Activated CD8-positive, alpha-beta memory T cell treated with anti-CD3 and anti-CD28 coated beads for 48 hours (primary cell): ENCODE measurements around the gene CD300LB.
"Not testable (repeated sequence)": the region's sequence is repeated elsewhere in the genome, so short reads cannot be mapped to it uniquely, and the experiment has no call there.

ENCODE experiments used
- DNase-seq, 3 experiments: peaks; one replicate each; pipeline ENCODE4 v3.0.0-alpha.2; 2020; ENCODE audit warnings: low read depth in 2 of 3, low spot score in 2 of 3

CD300LB gene

DNA sequence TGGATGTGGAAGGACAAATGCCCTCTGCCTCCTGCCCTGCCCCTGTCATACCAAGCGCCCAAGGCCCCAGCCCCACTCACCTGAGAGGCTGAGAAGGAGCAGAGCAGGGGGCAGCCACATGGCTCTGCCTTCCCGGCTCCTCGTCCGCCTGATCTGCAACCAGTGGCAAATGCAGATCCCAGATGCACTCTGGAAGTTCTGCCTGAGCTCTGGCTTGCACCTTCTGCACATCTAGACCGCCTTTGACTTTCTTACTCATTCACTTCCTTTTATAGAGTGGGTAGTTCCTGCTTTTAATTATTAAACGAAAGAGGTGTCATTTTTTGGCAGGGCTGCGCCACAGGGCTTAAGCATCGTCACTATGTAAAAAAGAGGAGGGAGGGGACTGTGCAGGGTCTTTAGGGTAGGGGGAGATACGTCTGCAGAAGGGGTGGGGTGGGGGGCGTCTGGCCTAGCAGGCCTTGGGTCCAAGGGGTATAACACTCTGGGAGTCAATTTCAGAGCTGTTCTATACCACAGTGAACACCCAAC lies at the start of gene CD300LB:
TSS of gene CD300LB (minus strand) at position 245 of the 531 bp plus-strand sequence. CDS start at position 120, 125 bp downstream.
- DNase-seq = no peak

DNA sequence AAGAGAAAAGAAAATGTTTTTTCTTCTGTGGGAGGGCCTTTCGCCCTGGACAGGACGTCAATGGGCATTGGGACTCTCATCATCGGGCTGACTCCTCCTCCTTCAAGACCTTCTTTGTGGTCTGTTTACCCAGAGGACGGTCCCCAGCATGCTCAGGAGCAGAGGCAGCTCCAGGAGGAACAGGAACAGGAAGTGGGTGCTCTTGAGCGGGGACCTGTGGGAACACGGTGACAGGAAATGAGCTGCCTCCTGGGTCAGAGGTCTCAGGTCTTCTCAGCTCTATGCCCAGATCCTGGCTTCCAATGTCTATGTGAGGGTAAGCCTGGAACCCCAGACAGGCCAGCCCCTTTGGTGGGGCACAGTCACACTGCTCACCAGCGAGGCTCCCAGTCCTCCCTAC lies 48.6 kb upstream of the CD300LB start:
- DNase-seq = no peak

DNA sequence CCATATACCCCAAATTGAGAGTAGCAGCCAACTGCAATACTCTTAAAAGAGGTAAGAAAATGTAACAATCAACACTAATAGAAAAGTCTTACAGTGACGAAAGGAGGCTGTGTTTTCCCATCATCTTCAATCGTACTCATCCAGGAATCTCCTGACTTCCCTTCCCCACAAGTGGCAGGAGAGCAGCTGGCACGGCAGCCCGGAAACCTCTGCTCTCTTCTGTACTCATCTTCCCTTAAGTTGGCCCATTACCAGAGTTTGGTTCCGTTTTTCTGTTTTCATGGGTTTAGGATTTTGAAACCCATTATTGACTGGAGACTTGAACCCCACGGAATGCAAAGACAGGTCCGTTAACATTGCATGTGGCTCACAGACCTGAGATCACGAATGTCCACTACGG lies 47.7 kb upstream of the CD300LB start:
- DNase-seq = no peak

DNA sequence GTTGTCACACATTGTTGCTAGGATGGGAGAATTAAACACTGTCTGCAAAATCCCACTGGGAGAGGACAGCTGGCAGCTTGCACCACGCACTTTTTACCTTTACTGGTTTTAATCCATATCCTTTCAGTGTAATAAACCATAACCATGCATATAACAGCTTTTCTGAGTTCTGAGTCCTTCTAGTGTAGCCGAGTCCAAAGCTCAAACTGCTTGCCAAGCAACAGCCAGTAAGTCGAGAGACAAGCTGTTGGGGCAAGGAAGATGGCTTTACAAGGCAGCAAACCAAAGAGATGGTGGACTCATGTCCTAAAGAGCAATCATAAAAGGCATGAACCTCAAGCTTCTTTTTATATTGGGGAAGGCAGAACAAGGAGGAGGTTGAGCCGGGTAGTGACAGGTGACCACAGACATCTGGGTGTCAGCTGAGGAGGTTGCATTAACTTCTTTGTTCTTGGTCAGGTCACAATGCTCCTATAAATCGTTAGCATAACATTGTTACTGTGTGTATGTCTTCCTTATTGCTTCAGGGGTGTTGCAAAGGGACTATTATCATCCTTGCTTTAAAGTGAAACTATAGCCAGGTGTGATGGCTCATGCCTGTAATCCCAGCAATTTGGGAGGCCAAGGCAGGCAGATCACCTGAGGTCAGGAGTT lies 43.3 kb upstream of the CD300LB start:
- no peak for DNase-seq

DNA sequence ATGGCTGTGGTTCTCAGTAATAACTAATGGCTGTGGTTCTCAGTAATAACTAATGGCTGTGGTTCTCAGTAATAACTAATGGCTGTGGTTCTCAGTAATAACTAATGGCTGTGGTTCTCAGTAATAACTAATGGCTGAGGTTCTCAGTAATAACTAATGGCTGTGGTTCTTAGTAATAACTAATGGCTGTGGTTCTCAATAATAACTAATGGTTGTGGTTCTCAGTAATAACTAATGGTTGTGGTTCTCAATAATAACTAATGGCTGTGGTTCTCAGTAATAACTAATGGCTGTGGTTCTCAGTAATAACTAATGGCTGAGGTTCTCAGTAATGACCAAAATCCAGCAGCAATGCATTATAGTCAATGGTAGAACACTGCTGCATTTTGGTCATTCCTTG lies 42.4 kb upstream of the CD300LB start:
- DNase-seq = not testable (repeated sequence)

DNA sequence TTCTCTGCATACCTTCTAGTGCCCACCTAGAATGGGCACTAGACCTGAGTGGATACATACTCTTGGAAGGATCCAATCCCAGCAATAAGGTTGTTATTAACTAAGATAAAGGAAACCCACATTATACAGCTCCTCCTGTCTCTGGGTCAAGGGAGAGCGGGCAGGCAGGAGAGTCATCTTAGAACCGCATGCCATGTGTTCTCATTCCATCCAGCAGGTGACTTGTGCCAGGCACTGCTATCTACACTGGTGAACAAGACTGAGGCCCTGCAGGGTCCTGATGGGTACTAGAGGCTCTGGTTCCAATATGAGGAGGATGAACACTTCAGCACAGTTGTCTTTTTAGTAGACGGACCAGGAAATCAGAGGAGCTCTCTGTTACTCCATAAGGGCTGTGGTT lies 41.9 kb upstream of the CD300LB start:
- DNase-seq = no peak

DNA sequence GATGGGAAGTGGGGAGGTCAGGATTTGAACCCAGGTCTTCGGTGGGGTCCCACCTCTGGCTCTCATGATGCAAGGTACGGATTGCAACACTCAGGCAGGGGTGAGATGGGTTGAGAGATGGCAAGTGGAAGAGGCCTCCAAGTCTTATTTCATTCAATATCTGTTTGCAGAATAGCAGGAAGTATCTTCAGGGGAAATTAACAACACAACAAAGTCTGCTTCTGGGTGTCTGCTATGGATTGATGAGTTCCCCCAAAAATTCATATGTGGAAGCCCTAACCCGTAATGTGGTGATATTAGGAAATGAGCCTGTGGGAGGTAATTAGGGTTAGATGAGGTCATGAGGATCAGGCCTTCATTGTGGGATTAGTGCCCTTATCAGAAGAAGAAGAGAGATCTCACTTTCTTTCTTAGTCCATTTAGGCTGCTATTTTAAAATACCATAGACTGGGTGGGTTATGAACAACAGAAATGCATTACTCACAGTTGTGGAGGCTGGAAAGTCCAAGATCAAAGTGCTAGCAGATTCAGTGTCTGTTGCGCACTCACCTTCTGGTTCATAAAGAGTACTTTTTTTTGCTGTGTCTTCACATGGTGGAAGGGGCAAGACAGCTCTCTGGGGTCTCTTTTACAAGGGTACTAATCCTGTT lies 40.5 kb upstream of the CD300LB start:
- no peak for DNase-seq

DNA sequence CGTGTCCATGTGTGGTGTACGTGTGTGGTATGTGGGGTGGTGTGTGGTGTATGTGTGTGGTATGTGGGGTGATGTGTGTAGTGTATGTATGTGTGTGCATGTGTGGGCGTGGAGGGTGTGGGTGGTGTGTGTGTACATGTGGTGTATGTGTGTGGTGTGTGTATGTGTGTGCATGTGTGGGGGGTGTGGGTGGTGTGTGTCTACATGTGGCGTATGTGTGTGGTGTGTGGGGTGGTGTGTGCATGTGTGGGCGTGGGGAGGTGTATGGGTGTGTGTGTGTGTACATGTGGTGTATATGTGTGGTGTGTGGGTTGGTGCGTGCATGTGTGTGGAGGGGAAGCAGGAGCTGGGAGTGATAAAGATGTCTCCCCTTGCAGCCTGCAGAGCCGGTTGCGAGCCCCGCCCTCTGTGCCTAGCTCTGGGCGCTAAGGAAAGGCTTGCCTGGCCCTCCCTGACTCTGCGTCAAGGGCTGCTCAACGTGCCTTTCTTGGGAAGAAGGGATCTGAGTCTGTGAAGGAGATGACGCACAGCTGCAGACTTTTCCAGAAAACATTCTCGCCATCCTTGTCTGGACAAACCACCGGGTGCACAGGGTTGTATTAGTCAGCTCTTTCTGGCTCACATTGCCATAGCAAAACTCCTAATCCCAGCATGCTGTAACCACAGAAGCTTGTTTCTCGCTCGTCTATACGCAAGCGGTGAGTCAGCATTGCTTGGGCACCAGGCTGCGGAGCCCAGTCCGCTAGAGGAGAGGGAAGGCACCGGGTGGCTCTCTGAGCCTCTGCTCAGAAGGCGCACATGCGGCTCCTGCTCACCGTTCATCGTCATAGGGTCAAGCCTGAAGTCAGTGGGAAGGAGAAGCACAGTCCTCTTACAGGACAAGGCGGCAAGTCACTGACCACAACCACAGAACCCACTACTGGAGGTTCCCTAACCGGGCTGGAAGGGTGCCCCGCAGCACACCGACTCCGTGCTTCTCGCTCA lies 38.0 kb upstream of the CD300LB start:
- DNase-seq = no peak

DNA sequence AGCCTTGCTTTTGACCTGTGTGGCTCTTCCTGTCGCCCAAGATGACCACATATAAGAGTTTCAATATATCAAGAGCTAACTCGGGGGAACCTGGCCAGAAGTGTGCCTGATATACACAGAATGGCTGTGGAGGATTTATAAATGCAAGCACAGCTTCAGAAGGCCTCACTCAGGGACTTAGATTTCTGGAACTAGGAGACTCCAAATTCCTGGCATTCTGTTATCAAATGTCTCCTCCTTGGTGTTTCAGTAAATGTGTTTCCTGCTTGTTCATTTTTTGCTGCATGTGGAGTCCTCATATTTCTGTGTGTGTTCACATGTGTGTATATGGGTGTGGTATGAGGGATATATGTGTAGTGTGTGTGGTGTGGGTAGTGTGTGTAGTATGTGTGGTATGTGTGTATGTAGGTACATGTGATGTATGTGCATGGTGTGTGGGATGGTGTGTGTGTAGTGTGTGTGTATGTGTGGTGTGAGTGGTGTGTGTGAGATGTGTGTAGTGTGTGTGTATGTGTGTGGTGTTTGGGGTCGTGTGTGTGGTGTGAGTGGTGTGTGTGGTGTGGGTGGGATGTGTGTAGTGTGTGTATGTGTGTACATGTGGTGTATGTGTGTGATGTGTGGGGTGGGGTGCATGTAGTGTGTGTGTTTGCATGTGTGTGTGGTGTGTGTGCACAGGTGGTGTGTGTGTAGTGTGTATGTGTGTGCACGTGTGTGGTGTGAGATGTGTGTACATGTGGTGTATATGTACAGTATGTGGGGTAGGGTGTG lies 37.0 kb upstream of the CD300LB start:
- no peak for DNase-seq

DNA sequence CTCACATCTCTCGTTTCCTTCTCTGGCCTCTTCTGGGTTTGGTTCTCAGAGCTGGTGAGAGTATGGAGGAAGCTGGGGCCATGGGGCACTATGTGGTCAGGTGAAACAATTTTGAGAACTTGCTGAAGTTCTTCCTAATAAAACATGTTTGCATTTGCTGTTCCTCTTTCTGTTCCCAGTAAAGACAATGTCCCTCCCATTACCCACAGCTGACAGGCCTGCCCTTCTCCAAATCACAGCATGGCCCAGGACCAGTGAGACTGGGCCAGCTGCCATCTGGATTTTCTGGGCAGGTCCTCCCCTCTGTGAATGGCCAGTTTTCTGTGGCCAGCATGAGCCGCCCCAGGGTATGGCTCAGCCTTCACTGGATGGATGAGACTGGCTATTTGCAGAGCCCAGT lies 36.1 kb upstream of the CD300LB start, which contains the start of gene CD300H:
TSS of gene CD300H (minus strand) at position 113 of the 400 bp plus-strand sequence.
- DNase-seq = no peak

DNA sequence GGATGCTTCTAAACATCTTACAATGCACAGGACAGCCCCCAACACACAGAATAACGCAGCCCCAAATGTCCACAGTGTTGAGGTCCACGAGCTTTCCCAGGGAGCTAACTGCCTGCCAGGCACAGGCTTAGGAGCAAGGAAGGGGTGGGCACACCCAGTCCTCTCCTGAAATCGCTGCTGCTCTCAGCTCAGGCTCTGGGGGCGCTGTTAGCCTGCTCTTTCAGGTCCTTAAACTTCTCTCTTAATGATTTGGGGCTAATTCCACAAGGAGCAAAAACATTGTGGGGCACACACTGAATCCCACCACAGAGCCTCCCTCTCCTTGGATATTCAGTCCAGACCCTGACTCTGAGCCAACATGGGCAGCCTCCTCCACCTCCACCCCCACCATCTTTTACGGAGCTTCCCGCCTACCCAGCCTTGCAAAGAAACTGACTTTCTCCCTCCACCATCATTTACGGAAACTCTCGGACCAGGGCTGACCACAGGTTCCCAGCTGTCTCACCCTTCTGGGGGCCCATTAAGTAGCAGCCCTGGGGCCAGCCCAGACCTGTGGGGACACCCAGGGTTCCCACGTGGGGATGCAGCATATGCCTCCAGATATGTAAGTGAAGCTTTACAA lies 35.0 kb upstream of the CD300LB start:
- no peak for DNase-seq

DNA sequence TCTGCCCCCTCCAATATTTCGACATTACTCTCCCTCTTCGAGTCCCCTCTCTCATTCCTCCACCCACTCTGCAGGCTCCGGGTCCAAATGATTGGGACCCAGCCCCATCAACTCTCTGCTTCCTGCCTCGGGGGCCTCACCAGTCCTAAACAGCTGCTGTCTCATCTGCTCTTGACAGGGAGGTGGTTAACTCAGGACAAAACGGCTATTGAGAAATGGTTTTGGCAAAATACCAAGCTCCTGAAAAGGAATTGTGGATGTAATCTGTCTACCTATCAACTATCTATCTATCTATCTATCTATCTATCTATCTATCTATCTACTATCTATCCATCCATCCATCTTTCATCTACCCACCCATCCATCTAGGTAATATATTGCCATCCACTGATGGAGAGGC lies 33.9 kb upstream of the CD300LB start:
- no peak for DNase-seq

DNA sequence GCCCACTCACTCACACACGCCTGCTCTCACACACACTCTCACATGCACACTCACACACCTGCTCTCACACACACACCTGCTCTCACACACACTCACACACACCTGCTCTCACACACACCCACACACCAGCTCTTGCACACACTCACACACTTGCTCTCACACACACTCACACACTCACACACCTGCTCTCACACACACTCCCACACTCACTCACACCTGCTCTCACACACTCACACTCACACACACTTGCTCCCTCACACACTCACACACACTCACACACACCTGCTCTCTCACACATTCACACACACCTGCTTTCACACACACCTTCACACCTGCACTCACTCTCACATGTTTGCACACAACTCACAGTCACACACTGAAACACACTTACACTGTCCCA lies 32.1 kb upstream of the CD300LB start:
- no peak for DNase-seq

DNA sequence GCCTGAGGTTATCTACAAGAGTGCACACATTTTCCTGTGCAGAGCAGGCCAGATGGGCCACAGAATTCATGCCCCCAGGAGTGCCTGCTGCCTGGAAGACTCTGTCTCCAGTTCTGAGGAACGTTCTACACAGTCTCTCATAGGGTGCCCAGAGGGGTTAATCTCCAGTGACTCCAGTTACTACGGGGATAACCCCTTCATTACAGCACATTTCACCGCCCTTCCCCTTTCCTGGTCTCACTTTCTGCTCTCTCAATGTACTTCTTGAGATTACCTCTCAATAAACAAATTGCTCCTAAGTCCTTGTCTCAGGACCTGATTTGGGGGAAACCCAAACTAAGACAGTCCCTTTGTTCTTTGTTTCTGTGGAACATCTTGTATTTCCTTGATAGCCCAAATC lies 30.3 kb upstream of the CD300LB start:
- DNase-seq = no peak

DNA sequence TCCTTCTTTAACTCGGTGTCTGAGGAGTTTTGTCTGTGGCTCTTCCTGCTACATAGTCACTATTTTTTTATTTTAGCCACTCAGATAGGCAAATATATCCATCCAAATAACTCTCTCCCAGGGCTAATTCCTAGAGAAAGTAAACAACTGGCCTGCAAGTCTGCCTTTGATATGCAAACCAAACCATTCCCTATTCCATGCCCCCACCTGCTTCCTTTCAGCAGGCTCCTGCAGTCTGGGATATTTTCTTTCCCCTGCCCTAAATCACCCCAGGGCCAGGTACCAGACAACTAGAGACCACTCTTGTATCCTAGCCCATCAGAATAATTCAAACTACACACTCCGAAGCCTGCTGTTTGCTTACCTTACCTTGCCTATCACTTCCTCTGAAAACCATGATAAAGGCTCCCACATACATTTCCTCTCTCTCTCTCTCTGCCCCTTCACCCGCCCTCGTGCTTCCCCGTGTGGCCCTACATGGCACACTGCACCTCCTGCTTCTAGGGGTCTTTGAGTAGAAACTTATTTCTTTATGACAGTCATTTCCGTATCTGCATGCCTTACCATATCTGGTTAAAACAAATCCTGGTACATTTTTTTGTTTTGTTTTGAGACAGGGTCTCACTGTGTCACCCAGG lies 27.7 kb upstream of the CD300LB start:
- no peak for DNase-seq

DNA sequence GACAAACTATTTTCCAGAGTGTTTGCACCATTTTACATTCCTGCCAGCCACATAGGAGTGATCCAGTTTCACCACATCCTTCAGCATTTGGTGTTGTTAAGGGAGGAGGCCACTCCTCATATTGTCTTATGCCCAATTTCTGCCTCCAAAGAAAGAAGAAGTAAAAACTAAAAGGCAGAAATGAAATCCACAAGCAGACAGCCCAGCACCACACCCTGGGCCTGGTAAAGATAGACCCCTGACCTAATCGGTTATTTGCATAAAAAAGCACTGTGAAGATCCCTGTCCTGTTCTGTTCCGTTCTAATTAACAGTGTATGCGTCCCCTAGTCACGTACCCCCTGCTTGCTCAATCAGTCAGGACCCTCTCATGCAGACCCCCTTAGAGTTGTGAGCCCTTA lies 27.1 kb upstream of the CD300LB start:
- DNase-seq = not testable (repeated sequence)

DNA sequence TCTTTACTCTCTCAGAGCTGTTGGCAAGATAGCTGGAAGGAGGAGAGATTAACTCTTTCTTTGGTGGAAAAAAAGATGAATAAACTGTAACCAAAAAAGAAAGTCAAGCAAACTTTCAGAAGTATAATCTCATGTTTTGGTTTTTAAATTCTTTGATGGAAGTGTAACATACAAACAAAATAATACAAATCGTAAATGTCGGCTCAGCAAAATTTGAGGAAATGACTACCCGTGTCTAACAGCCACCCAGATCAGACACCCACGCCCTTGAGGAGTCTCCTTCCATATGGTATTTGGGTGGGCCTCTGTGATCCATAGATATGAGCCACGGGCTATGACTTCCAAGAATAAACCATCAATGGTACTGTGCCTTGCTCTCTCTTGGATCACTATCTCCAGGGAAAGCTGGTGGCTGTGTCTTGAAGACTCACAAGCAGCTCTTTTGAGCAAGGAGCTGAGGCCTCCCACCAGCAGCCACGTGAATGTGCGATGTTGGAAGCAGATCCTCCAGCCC lies 24.2 kb upstream of the CD300LB start:
- no peak for DNase-seq

DNA sequence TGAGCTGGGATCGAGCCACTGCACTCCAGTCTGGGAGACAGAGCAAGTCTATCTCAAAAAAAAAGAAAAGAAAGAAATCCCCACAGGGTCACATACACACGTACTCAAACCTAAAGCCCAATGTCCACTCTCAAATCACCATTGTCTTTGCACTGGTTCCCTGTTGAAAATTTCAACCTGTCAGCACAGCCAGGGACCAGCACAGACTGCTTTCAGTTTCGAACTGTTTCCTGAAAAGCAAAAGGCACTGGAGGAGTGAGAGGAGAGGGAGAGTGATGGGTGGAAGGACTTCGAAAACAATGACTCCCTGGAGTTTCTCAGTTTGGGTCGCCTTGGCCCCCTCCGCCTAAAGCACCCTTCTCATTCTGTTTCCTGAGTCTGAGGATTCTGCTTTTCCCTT lies 23.6 kb upstream of the CD300LB start:
- no peak for DNase-seq

DNA sequence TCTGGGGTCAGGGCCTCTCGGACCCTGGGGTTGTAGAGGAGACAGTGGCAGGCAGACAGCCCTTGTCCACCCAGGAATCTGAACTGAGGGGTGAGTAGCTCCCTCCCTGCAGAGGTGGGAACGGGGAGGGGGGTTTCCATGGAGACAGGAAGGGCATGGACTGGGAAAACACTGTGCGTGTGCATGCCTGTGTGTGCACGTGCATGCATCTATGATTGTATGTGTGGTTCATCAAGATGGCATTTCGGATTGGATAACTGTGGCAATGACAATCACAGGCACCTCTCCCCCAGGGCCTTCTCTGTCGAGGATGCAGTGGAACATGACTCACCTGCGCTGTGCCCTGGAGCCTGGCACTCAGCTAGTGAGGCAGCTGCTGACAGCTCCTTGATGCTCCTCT lies 20.8 kb upstream of the CD300LB start:
- DNase-seq = no peak

DNA sequence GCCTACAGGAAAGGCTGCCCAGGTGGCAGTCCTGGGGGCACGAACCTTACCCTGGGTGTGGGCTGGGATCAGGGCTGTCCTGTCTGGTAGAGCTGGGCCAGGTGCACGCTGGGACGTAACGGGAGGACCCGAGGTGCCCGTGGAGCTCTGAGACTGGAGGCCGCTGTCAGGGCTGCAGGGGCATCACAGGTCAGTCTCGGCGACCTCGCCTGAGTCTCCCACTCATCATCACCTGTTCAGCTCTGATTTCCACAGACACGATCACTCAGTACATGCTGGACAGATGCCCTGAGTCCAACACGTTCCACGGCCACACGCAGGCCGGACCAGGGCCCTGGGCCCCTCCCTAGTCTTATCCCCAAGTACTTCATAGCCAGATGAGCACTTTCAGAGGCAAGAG lies 19.3 kb upstream of the CD300LB start:
- DNase-seq = no peak
